ENCODE results near the gene CTNND2.

Gene CTNND2

DNA sequence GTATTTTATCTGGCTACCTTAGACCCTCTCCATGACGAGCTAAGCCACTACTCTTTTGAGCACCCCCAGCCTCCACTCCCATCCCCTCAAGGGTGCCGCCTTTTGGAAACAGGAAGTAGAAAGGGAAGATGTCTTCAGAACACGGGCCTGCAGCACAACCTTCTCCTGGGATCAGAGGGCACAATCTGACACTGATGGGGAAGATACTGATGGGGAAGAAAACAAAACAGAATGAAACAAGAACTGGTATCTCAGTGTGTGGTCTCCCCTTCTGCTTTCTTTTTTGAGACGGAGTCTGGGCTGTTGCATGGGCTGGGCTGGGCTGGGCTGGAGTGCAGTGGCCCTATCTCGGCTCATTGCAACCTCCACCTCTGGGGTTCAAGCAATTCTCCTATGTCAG, 603.5 kb downstream of the CTNND2 start:
- Histone ChIP-seq H3K9me3 (ENCODE audit: control insufficient read depth, insufficient read depth, low read depth, low read length) (no peaks in the 10 kb centered on the region), H3K4me1 (ENCODE audit: control insufficient read depth, insufficient read depth, low read length) (no peaks in the 10 kb centered on the region), H3K27ac (ENCODE audit: extremely low read depth, low read depth, low read length) (no peak overlapping the region), H3K4me3 (ENCODE audit: low read depth, low read length) (no peak overlapping the region), H3K36me3 (ENCODE audit: control insufficient read depth in 2 of 2, insufficient read depth in 1 of 2, low read length in 2 of 2) (no peaks in the 10 kb centered on the region)
- TF ChIP-seq ZNF140 (tag by site-specific recombination; IDR thresholded peaks at IDR 0.05): no peak
- no peak for TF ChIP-seq KLF1 (tag by site-specific recombination; IDR thresholded peaks at IDR 0.05)
- TF ChIP-seq, protein P1, sequence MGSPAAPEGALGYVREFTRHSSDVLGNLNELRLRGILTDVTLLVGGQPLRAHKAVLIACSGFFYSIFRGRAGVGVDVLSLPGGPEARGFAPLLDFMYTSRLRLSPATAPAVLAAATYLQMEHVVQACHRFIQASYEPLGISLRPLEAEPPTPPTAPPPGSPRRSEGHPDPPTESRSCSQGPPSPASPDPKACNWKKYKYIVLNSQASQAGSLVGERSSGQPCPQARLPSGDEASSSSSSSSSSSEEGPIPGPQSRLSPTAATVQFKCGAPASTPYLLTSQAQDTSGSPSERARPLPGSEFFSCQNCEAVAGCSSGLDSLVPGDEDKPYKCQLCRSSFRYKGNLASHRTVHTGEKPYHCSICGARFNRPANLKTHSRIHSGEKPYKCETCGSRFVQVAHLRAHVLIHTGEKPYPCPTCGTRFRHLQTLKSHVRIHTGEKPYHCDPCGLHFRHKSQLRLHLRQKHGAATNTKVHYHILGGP (tag by site-specific recombination; IDR thresholded peaks at IDR 0.05): no peak
- TF ChIP-seq, protein P2, sequence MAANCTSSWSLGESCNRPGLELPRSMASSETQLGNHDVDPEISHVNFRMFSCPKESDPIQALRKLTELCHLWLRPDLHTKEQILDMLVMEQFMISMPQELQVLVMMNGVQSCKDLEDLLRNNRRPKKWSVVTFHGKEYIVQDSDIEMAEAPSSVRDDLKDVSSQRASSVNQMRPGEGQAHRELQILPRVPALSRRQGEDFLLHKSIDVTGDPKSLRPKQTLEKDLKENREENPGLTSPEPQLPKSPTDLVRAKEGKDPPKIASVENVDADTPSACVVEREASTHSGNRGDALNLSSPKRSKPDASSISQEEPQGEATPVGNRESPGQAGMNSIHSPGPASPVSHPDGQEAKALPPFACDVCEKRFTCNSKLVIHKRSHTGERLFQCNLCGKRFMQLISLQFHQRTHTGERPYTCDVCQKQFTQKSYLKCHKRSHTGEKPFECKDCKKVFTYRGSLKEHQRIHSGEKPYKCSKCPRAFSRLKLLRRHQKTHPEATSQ (tag by site-specific recombination; IDR thresholded peaks at IDR 0.05): no peak
- ChIA-PET POLR2A (no interaction called here), CTCF (no interaction called here)

GRCh38 chr5:11298877-11299276, 605.4 kb downstream of the CTNND2 start:
- H3K36me3 ChIP-seq (ENCODE audit: control insufficient read depth in 2 of 2, insufficient read depth in 1 of 2, low read length in 2 of 2): no peaks in the 10 kb centered on the region
- H3K4me1 ChIP-seq (ENCODE audit: control insufficient read depth, insufficient read depth, low read length): no peaks in the 10 kb centered on the region
- no peak overlapping the region for H3K4me3 ChIP-seq (ENCODE audit: low read depth, low read length)
- H3K27ac ChIP-seq (ENCODE audit: extremely low read depth, low read depth, low read length): no peak overlapping the region
- POLR2A ChIA-PET: no interaction called here
- CTCF ChIA-PET: interaction anchor here (0.6 kb wide), 2 partner anchors 53 to 270 kb away, joined by 3 to 4 read pairs; no protein-coding TSS in a partner anchor
- TF ChIP-seq ZNF10 (tag by site-specific recombination; IDR thresholded peaks at IDR 0.05) (no peak), ZNF202 (tag by site-specific recombination; IDR thresholded peaks at IDR 0.05; ENCODE audit: borderline replicate concordance) (no peak), ZBTB7A (tag by site-specific recombination; IDR thresholded peaks at IDR 0.05; ENCODE audit: low read depth) (no peak), ZNF791 (tag by site-specific recombination; IDR thresholded peaks at IDR 0.05) (no peak), ZNF433 (tag by site-specific recombination; IDR thresholded peaks at IDR 0.05; ENCODE audit: low read depth) (no peak), ZNF133 (tag by site-specific recombination; IDR thresholded peaks at IDR 0.05) (no peak), ZNF529 (tag by site-specific recombination; IDR thresholded peaks at IDR 0.05; ENCODE audit: insufficient replicate concordance) (no peak), ZNF311 (tag by site-specific recombination; IDR thresholded peaks at IDR 0.05; ENCODE audit: borderline replicate concordance) (no peak), ZNF391 (tag by site-specific recombination; IDR thresholded peaks at IDR 0.05; ENCODE audit: borderline replicate concordance, low read depth) (no peak), ZNF280D (tag by site-specific recombination; IDR thresholded peaks at IDR 0.05) (no peak), ZNF785 (tag by site-specific recombination; IDR thresholded peaks at IDR 0.05) (no peak), SALL2 (tag by site-specific recombination; IDR thresholded peaks at IDR 0.05; ENCODE audit: borderline replicate concordance) (no peak), MZF1 (tag by site-specific recombination; IDR thresholded peaks at IDR 0.05; ENCODE audit: borderline replicate concordance) (no peak), ZNF335 (tag by site-specific recombination; conservative IDR thresholded peaks at IDR 0.05) (no peak), ZNF404 (tag by site-specific recombination; IDR thresholded peaks at IDR 0.05) (no peak), ZNF510 (tag by site-specific recombination; IDR thresholded peaks at IDR 0.05; ENCODE audit: insufficient replicate concordance) (no peak)
- TF ChIP-seq, protein P3, sequence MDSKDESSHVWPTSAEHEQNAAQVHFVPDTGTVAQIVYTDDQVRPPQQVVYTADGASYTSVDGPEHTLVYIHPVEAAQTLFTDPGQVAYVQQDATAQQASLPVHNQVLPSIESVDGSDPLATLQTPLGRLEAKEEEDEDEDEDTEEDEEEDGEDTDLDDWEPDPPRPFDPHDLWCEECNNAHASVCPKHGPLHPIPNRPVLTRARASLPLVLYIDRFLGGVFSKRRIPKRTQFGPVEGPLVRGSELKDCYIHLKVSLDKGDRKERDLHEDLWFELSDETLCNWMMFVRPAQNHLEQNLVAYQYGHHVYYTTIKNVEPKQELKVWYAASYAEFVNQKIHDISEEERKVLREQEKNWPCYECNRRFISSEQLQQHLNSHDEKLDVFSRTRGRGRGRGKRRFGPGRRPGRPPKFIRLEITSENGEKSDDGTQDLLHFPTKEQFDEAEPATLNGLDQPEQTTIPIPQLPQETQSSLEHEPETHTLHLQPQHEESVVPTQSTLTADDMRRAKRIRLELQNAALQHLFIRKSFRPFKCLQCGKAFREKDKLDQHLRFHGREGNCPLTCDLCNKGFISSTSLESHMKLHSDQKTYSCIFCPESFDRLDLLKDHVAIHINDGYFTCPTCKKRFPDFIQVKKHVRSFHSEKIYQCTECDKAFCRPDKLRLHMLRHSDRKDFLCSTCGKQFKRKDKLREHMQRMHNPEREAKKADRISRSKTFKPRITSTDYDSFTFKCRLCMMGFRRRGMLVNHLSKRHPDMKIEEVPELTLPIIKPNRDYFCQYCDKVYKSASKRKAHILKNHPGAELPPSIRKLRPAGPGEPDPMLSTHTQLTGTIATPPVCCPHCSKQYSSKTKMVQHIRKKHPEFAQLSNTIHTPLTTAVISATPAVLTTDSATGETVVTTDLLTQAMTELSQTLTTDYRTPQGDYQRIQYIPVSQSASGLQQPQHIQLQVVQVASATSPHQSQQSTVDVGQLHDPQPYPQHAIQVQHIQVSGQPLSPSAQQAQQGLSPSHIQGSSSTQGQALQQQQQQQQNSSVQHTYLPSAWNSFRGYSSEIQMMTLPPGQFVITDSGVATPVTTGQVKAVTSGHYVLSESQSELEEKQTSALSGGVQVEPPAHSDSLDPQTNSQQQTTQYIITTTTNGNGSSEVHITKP (tag by site-specific recombination; IDR thresholded peaks at IDR 0.05): no peak
- TF ChIP-seq, protein P4, sequence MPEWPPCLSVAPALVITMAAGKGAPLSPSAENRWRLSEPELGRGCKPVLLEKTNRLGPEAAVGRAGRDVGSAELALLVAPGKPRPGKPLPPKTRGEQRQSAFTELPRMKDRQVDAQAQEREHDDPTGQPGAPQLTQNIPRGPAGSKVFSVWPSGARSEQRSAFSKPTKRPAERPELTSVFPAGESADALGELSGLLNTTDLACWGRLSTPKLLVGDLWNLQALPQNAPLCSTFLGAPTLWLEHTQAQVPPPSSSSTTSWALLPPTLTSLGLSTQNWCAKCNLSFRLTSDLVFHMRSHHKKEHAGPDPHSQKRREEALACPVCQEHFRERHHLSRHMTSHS (tag by site-specific recombination; IDR thresholded peaks at IDR 0.05): no peak
- TF ChIP-seq, protein P5, sequence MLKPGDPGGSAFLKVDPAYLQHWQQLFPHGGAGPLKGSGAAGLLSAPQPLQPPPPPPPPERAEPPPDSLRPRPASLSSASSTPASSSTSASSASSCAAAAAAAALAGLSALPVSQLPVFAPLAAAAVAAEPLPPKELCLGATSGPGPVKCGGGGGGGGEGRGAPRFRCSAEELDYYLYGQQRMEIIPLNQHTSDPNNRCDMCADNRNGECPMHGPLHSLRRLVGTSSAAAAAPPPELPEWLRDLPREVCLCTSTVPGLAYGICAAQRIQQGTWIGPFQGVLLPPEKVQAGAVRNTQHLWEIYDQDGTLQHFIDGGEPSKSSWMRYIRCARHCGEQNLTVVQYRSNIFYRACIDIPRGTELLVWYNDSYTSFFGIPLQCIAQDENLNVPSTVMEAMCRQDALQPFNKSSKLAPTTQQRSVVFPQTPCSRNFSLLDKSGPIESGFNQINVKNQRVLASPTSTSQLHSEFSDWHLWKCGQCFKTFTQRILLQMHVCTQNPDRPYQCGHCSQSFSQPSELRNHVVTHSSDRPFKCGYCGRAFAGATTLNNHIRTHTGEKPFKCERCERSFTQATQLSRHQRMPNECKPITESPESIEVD (tag by site-specific recombination; IDR thresholded peaks at IDR 0.05): no peak
- no peaks in the 10 kb centered on the region for H3K9me3 ChIP-seq (ENCODE audit: control insufficient read depth, insufficient read depth, low read depth, low read length)
